Lower lobe of right lung (tissue), 2 donors: Measurements from ENCODE around the gene PGA5. TPM values are rescaled to one million over a fixed set of nuclear protein-coding genes. Genes with fewer than 3 reads are reported as not detected.
"Not testable (repeated sequence)": the region's sequence is repeated elsewhere in the genome, so short reads cannot be mapped to it uniquely, and the experiment has no call there.

Source experiments
- ATAC-seq, 2 donors: fragments of 200-7000 bp; cut with Tn5 transposase; one replicate each; pipeline ENCODE4 v1.9.1; 2020 to 2022; ENCODE audit warnings: mild to moderate bottlenecking in 2 of 2, moderate library complexity in 2 of 2
- DNase-seq: peaks from one replicate; pipeline ENCODE4 v3.0.0-alpha.2; 2020
- H3K27ac ChIP-seq: fragments of 200-600 bp; one replicate; pipeline ENCODE4 v1.8.0; 2022
- H3K27me3 ChIP-seq: fragments of 200-600 bp; one replicate; pipeline ENCODE4 v1.8.0; 2022; ENCODE audit warnings: low read depth
- H3K36me3 ChIP-seq: fragments of 200-600 bp; one replicate; pipeline ENCODE4 v1.8.0; 2022; ENCODE audit warnings: mild to moderate bottlenecking
- H3K4me1 ChIP-seq: fragments of 200-600 bp; one replicate; pipeline ENCODE4 v1.8.0; 2022
- H3K4me3 ChIP-seq: fragments of 200-600 bp; one replicate; pipeline ENCODE4 v1.8.0; 2022; ENCODE audit warnings: mild to moderate bottlenecking
- H3K9me3 ChIP-seq: fragments of 200-600 bp; one replicate; pipeline ENCODE4 v1.8.0; 2022
- CTCF ChIP-seq: fragments of 200-600 bp; IDR thresholded peaks from one replicate; pipeline ENCODE4 v1.8.0; 2022; ENCODE audit warnings: antibody characterized with exemption, mild to moderate bottlenecking
- intact Hi-C: fragments of 100-400 bp; cut with DNase I; formaldehyde crosslinking; loops from one replicate; pipeline ENCODE4 v1.11.0; 2022
- total RNA-seq: library from RNA; stranded (reverse); fragmentation: NEBNext Ultra II Directional; extraction: Animal tissue kit (Norgen Biotek cat#: 25700); gene quantifications from one replicate; pipeline ENCODE4 v1.2.1, GENCODE V29; 2021
- donor health status: DM: no; HTN: yes; CAD: no; lungs with severe emphysema.

PGA5 gene
- total RNA-seq, 1 donor from 2014 or later = 0.32 TPM

GRCh38 chr11:61250796-61251765 is 10.1 kb downstream of the PGA5 start:
- H3K4me1 ChIP-seq, DNase-seq, H3K27me3 ChIP-seq, H3K9me3 ChIP-seq, ATAC-seq, intact Hi-C loops, H3K27ac ChIP-seq, H3K4me3 ChIP-seq, H3K36me3 ChIP-seq: not testable (repeated sequence)

- H3K9me3 ChIP-seq, H3K27ac ChIP-seq, H3K4me1 ChIP-seq, DNase-seq, ATAC-seq, H3K36me3 ChIP-seq, H3K27me3 ChIP-seq, intact Hi-C loops, H3K4me3 ChIP-seq: not testable (repeated sequence)
Observed at GRCh38 chr11:61252332-61252731, 11.4 kb downstream of the PGA5 start.

GRCh38 chr11:61254403-61255025 is 13.5 kb downstream of the PGA5 start:
- H3K4me1 ChIP-seq = no peaks in the 10 kb centered on the region
- intact Hi-C loops = no loop called here
- H3K9me3 ChIP-seq = no peaks in the 10 kb centered on the region
- TF ChIP-seq CTCF = peak; percentile 86
- H3K27ac ChIP-seq = no peak overlapping the region
- no peak overlapping the region for H3K4me3 ChIP-seq
- DNase-seq (peak; percentile 63), ATAC-seq (peak; percentile 83 to 87)
- H3K27me3 ChIP-seq = no peaks in the 10 kb centered on the region
- H3K36me3 ChIP-seq = no peaks in the 10 kb centered on the region

GRCh38 chr11:61256710-61257482 is 15.9 kb downstream of the PGA5 start:
- ATAC-seq = peak in 1 of 2 donors; percentile 44

GRCh38 chr11:61258546-61258945 is 17.6 kb downstream of the PGA5 start:
- intact Hi-C loops = no loop called here
- H3K9me3 ChIP-seq = no peaks in the 10 kb centered on the region

More at GRCh38 chr11:61256710-61257482, 15.9 kb downstream of the PGA5 start:
- TF ChIP-seq CTCF = no peak
- no peak overlapping the region for H3K4me3 ChIP-seq
- no peaks in the 10 kb centered on the region for H3K4me1 ChIP-seq
- H3K27me3 ChIP-seq = no peaks in the 10 kb centered on the region
- no peak overlapping the region for H3K27ac ChIP-seq
- H3K9me3 ChIP-seq = no peaks in the 10 kb centered on the region
- intact Hi-C loops = no loop called here
- DNase-seq = no peak
- H3K36me3 ChIP-seq = no peaks in the 10 kb centered on the region

More at GRCh38 chr11:61258546-61258945, 17.6 kb downstream of the PGA5 start:
- H3K27ac ChIP-seq = no peak overlapping the region
- H3K4me3 ChIP-seq = no peak overlapping the region
- ATAC-seq (no peak), DNase-seq (no peak)
- no peaks in the 10 kb centered on the region for H3K4me1 ChIP-seq
- no peaks in the 10 kb centered on the region for H3K36me3 ChIP-seq
- no peaks in the 10 kb centered on the region for H3K27me3 ChIP-seq
- no peak for TF ChIP-seq CTCF
